DOHH2 (cell line): Measurements from ENCODE around the gene ZMAT5.

ENCODE experiments used
- H3F3A ChIP-seq: fragments of 200-600 bp; sonication (generic), shearing (Covaris generic); 2 replicates; pipeline ENCODE4 v1.6.0; 2016; ENCODE audit warnings: antibody characterized with exemption, mild to moderate bottlenecking; ENCODE audit not compliant: control insufficient read depth, insufficient read depth
- H3K27ac ChIP-seq: fragments of 200-600 bp; sonication (generic); 2 replicates; pipeline ENCODE4 v1.5.1; 2014; ENCODE audit warnings: low read depth, mild to moderate bottlenecking, low read length, moderate library complexity
- H3K27me3 ChIP-seq: fragments of 200-600 bp; sonication (generic); 2 replicates; pipeline ENCODE4 v1.6.1; 2014; ENCODE audit warnings: mild to moderate bottlenecking, low read length, mixed read lengths; ENCODE audit not compliant: control insufficient read depth
- H3K36me3 ChIP-seq: fragments of 200-600 bp; sonication (generic); 2 replicates; pipeline ENCODE4 v1.6.1; 2014; ENCODE audit warnings: mild to moderate bottlenecking, low read length, moderate library complexity, mixed read lengths; ENCODE audit not compliant: control insufficient read depth
- H3K4me1 ChIP-seq: fragments of 200-600 bp; sonication (generic); 2 replicates; pipeline ENCODE4 v1.6.1; 2014; ENCODE audit warnings: mild to moderate bottlenecking, low read length, mixed read lengths; ENCODE audit not compliant: control insufficient read depth
- H3K4me2 ChIP-seq: fragments of 200-600 bp; sonication (generic); 2 replicates; pipeline ENCODE4 v1.6.0; 2014; ENCODE audit warnings: mild to moderate bottlenecking, low read length, moderate library complexity
- H3K4me3 ChIP-seq: fragments of 200-600 bp; sonication (generic); 2 replicates; pipeline ENCODE4 v1.5.1; 2014; ENCODE audit warnings: mild to moderate bottlenecking, low read length, mixed read lengths
- H3K79me2 ChIP-seq: fragments of 200-600 bp; sonication (generic); 2 replicates; pipeline ENCODE4 v1.6.1; 2014; ENCODE audit warnings: mild to moderate bottlenecking, low read length, mixed read lengths; ENCODE audit not compliant: control insufficient read depth
- H3K9me2 ChIP-seq: fragments of 200-600 bp; sonication (generic); replicated peaks from 2 replicates; pipeline ENCODE4 v1.6.1; 2014; ENCODE audit warnings: mild to moderate bottlenecking, low read length, mixed read lengths; ENCODE audit not compliant: control insufficient read depth
- H3K9me3 ChIP-seq: fragments of 200-600 bp; sonication (generic); 2 replicates; pipeline ENCODE4 v1.6.1; 2014; ENCODE audit warnings: antibody characterized with exemption, low read length, mixed read lengths; ENCODE audit not compliant: control insufficient read depth, insufficient read depth
- H4K20me1 ChIP-seq: fragments of 200-600 bp; sonication (generic); 2 replicates; pipeline ENCODE4 v1.6.0; 2014; ENCODE audit warnings: low read depth, mild to moderate bottlenecking, antibody characterized with exemption, low read length, moderate library complexity; ENCODE audit not compliant: control insufficient read depth, insufficient read depth
- CTCF ChIP-seq: fragments of 200-600 bp; sonication (generic); IDR thresholded peaks from one replicate; pipeline ENCODE4 v1.5.1; 2014; ENCODE audit warnings: antibody characterized with exemption, mild to moderate bottlenecking, low read depth, low read length; ENCODE audit not compliant: poor library complexity, severe bottlenecking
- EZH2phosphoT487 ChIP-seq: fragments of 200-600 bp; sonication (generic); IDR thresholded peaks from 2 replicates; pipeline ENCODE4 v1.6.1; 2017; ENCODE audit warnings: borderline replicate concordance, mild to moderate bottlenecking, antibody characterized with exemption, low read length, moderate library complexity, mixed read lengths

ZMAT5 gene

GRCh38 chr22:29811377-29811776 lies 44.6 kb upstream of the ZMAT5 start:
- H4K20me1 ChIP-seq: no peaks in the 10 kb centered on the region
- H3K36me3 ChIP-seq: peaks cover 76% of the 10 kb centered on the region
- H3K4me3 ChIP-seq: no peak overlapping the region
- H3K4me1 ChIP-seq: no peaks in the 10 kb centered on the region
- H3K9me2 ChIP-seq: no peaks in the 10 kb centered on the region
- H3K27ac ChIP-seq: no peak overlapping the region
- H3F3A ChIP-seq: no peaks in the 10 kb centered on the region
- no peaks in the 10 kb centered on the region for H3K27me3 ChIP-seq
- TF ChIP-seq CTCF (no peak), EZH2phosphoT487 (no peak)
- no peaks in the 10 kb centered on the region for H3K9me3 ChIP-seq
- no peak overlapping the region for H3K4me2 ChIP-seq
- no peaks in the 10 kb centered on the region for H3K79me2 ChIP-seq

GRCh38 chr22:29810216-29810615 lies 43.4 kb upstream of the ZMAT5 start:
- Histone ChIP-seq H3K79me2 (no peaks in the 10 kb centered on the region), H3K27me3 (no peaks in the 10 kb centered on the region), H4K20me1 (no peaks in the 10 kb centered on the region), H3F3A (no peaks in the 10 kb centered on the region), H3K9me3 (no peaks in the 10 kb centered on the region), H3K4me2 (no peak overlapping the region), H3K9me2 (no peaks in the 10 kb centered on the region), H3K4me1 (no peaks in the 10 kb centered on the region), H3K36me3 (peaks cover 75% of the 10 kb centered on the region), H3K4me3 (no peak overlapping the region), H3K27ac (no peak overlapping the region)
- TF ChIP-seq EZH2phosphoT487: no peak
- TF ChIP-seq CTCF: no peak

GRCh38 chr22:29806196-29806595 lies 39.4 kb upstream of the ZMAT5 start:
- Histone ChIP-seq H3K27me3 (no peaks in the 10 kb centered on the region), H3K27ac (no peak overlapping the region), H3K4me3 (no peak overlapping the region), H3K9me3 (no peaks in the 10 kb centered on the region), H3K9me2 (no peaks in the 10 kb centered on the region), H3K79me2 (no peaks in the 10 kb centered on the region), H3F3A (no peaks in the 10 kb centered on the region), H3K36me3 (peaks cover 69% of the 10 kb centered on the region), H3K4me1 (no peaks in the 10 kb centered on the region), H3K4me2 (no peak overlapping the region), H4K20me1 (no peaks in the 10 kb centered on the region)
- no peak for TF ChIP-seq CTCF

- H3K4me3 ChIP-seq: no peak overlapping the region
- no peak overlapping the region for H3K27ac ChIP-seq
- H3K36me3 ChIP-seq: peaks cover 68% of the 10 kb centered on the region
- no peaks in the 10 kb centered on the region for H3K79me2 ChIP-seq
- H3K4me1 ChIP-seq: no peaks in the 10 kb centered on the region
- H4K20me1 ChIP-seq: no peaks in the 10 kb centered on the region
- no peaks in the 10 kb centered on the region for H3F3A ChIP-seq
- no peaks in the 10 kb centered on the region for H3K27me3 ChIP-seq
- no peak for TF ChIP-seq EZH2phosphoT487
- no peak for TF ChIP-seq CTCF
- H3K9me2 ChIP-seq: no peaks in the 10 kb centered on the region
- no peak overlapping the region for H3K4me2 ChIP-seq
- no peaks in the 10 kb centered on the region for H3K9me3 ChIP-seq
Measured at GRCh38 chr22:29804985-29805384, 38.2 kb upstream of the ZMAT5 start.
